Measurements from ENCODE around the gene AGAP1. TPM values are rescaled to one million over a fixed set of nuclear protein-coding genes. Genes with fewer than 3 reads are reported as not detected.

AGAP1 gene
- total RNA-seq, 1 experiment from 2014 or later: 25.8 TPM

DNA sequence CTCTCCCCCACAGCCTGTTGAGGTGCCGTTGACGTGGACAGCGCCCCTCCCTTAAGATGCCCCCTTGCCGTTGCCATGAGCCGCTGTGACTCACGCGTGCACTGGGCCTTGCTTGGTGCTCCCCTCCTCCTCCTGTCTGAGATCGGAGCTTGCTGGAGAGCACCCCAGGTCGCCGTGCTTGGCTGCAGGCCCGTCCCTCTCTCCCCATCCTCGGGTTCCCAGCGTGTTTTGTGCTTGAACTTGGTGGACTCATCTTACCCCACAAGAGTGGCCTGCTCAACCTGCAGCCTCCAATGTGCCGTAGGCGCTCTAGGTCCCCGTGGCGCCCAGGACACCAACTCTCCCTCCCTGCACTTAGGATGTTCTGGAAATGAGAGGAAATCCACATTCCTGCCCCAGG is 634.5 kb downstream of the AGAP1 start:
- Histone ChIP-seq H3K56ac (ENCODE audit: insufficient read length, low read depth, low read length) (no peak overlapping the region), H3K27ac (ENCODE audit: insufficient read length, low read depth, low read length) (no peak overlapping the region), H2AK5ac (ENCODE audit: insufficient read length, low read length) (no peak overlapping the region), H4K5ac (ENCODE audit: insufficient read length, low read depth, low read length) (no peak overlapping the region), H3K79me1 (ENCODE audit: insufficient read depth, low read depth, low read length, poor library complexity, severe bottlenecking) (no peaks in the 10 kb centered on the region), H3K9ac (ENCODE audit: extremely low read depth, insufficient read length, low read length) (no peak overlapping the region), H2BK120ac (ENCODE audit: low read depth, low read length, poor library complexity, severe bottlenecking) (no peak overlapping the region), H3K18ac (ENCODE audit: insufficient read length, low read depth, low read length) (no peak overlapping the region), H3K79me2 (ENCODE audit: insufficient read depth, low read length) (no peaks in the 10 kb centered on the region), H4K20me1 (ENCODE audit: control insufficient read depth, insufficient read depth, insufficient read length) (no peaks in the 10 kb centered on the region), H2AFZ (ENCODE audit: low read length) (no peak overlapping the region), H4K8ac (replicated peaks; ENCODE audit: insufficient read length, low read depth, low read length) (no peak overlapping the region), H3K4me2 (ENCODE audit: insufficient read depth, insufficient read length, low read length) (no peak overlapping the region), H3K4me1 (ENCODE audit: insufficient read depth, low read length) (peaks cover 6% of the 10 kb centered on the region; the same call in 1 of the 2 replicates), H2BK12ac (ENCODE audit: insufficient read length, low read depth, low read length) (no peak overlapping the region), H3K4ac (ENCODE audit: low read depth, low read length) (no peak overlapping the region), H4K91ac (ENCODE audit: insufficient read length, low read depth, low read length) (no peak overlapping the region), H3K14ac (ENCODE audit: insufficient read depth, low read length) (no peak overlapping the region; the same call in 1 of the 2 replicates), H3K23me2 (ENCODE audit: insufficient read length, low read depth, low read length, poor library complexity, severe bottlenecking) (no peaks in the 10 kb centered on the region), H2BK15ac (ENCODE audit: low read depth, low read length) (no peak overlapping the region), H3K23ac (ENCODE audit: insufficient read length, low read depth, low read length) (no peak overlapping the region), H2BK5ac (ENCODE audit: insufficient read length, low read length) (no peak overlapping the region), H2BK20ac (ENCODE audit: low read depth, low read length, poor library complexity, severe bottlenecking) (no peak overlapping the region), H3T11ph (ENCODE audit: low read length) (no peak overlapping the region), H3K27me3 (ENCODE audit: insufficient read depth, low read length) (no peaks in the 10 kb centered on the region), H3K9me3 (ENCODE audit: control insufficient read depth, low read depth, low read length) (no peaks in the 10 kb centered on the region)
- no CpG with 5 or more reads among the region's 17 CpGs for WGBS (ENCODE audit: extremely low coverage, insufficient read length, low lambda C conversion rate)
- H3K4me3 Mint-ChIP-seq: no peak overlapping the region
- H3K27ac Mint-ChIP-seq: no peak overlapping the region
- no peak for DNase-seq
- TF ChIP-seq, protein P1, sequence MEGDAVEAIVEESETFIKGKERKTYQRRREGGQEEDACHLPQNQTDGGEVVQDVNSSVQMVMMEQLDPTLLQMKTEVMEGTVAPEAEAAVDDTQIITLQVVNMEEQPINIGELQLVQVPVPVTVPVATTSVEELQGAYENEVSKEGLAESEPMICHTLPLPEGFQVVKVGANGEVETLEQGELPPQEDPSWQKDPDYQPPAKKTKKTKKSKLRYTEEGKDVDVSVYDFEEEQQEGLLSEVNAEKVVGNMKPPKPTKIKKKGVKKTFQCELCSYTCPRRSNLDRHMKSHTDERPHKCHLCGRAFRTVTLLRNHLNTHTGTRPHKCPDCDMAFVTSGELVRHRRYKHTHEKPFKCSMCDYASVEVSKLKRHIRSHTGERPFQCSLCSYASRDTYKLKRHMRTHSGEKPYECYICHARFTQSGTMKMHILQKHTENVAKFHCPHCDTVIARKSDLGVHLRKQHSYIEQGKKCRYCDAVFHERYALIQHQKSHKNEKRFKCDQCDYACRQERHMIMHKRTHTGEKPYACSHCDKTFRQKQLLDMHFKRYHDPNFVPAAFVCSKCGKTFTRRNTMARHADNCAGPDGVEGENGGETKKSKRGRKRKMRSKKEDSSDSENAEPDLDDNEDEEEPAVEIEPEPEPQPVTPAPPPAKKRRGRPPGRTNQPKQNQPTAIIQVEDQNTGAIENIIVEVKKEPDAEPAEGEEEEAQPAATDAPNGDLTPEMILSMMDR (conservative IDR thresholded peaks at IDR 0.05): no peak
- peaks cover 12 to 19% of the 10 kb centered on the region in 2 experiments for H3K4me1 Mint-ChIP-seq
- H3K36me3 Mint-ChIP-seq (ENCODE audit: insufficient read depth in 1 of 3, low read depth in 3 of 3): peaks cover 5 to 10% (median 8%) of the 10 kb centered on the region in 3 experiments; a peak in 6 of 7 replicates
- H3K9me3 Mint-ChIP-seq: no peaks in the 10 kb centered on the region
- no peaks in the 10 kb centered on the region; the same call in 1 of the 2 replicates for H3K27me3 Mint-ChIP-seq (ENCODE audit: low read depth)

Measured in H9 (cell line).